Measurements from ENCODE around the gene PLAC8. TPM values are rescaled to one million over a fixed set of nuclear protein-coding genes. Genes with fewer than 3 reads are reported as not detected.

Gene PLAC8
- total and polyA plus RNA-seq, 2 of the 13 experiments (the other 11 are each of a cell fraction or from before 2014, with no cell fraction given) = 3.0 to 174 TPM

DNA sequence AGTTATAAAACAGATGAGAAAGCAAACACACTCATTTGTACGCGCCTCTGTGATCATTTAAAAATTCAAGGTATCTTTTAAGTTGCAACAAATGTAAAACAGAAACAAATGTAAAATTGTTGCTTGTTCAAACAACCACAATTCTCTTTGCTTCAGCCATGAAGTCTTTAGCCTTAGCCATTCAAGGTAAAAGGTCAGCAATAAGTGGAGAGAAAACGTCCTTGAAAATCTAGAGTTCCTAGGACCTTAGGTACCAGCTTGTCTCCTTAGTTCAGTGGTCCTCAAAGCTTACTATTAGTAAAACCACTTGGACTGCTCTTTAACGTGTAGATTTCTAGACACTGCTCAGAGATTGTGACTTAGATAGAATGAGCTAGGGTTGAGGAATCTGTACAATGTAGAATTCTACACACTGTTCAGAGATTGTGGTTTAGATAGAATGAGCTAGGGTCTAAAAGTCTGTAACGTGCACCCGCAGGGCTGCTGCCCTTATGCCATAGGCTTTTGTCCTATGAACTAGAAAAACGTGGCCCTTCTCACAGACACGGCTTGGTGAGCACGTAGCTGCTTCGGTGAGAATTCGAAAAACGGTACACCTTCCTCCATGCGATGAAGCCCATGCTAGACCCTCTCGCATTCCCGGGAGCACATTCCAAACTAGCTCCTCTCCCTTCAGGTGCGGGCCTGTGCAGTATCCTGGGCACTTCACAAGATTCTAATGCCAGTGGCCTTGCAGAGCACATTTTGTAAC, 1.7 kb downstream of the PLAC8 start (continued):
- no peak for TF ChIP-seq ZNF292 (CRISPR knock-in tag; IDR thresholded peaks at IDR 0.05; ENCODE audit: borderline replicate concordance, low read depth)
- TF ChIP-seq KMT2A (CRISPR knock-in tag; IDR thresholded peaks at IDR 0.05) = peak; percentile 59; the same call in 1 of the 2 replicates
- no peak for TF ChIP-seq HNRNPUL1 (IDR thresholded peaks at IDR 0.05; ENCODE audit: low read depth, low read length)
- TF ChIP-seq, protein P1, sequence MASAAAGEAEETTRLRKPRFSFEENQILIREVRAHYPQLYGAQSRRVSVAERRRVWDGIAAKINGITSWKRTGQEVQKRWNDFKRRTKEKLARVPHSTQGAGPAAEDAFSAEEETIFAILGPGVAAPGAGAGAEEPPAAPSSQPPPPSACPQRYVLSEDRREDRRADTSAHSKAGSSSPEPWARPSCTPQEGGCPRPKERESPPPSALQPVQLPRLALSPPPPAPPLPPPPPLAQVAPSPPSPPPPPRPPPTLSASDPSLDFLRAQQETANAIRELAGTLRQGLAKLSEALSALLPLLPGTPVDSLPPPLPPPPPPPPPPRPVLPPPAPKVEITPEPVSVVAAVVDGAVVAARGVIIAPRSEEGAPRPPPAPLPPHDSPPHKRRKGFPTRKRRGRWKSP (CRISPR knock-in tag; IDR thresholded peaks at IDR 0.05) = no peak
- TF ChIP-seq, protein P2, sequence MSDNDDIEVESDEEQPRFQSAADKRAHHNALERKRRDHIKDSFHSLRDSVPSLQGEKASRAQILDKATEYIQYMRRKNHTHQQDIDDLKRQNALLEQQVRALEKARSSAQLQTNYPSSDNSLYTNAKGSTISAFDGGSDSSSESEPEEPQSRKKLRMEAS (IDR thresholded peaks at IDR 0.05) = peak; percentile 52; the same call in 1 of the 2 replicates
- TF ChIP-seq SIX4 (CRISPR knock-in tag; IDR thresholded peaks at IDR 0.05) = no peak
- peak; percentile 12; the same call in 1 of the 2 replicates for TF ChIP-seq HOXA3 (CRISPR knock-in tag; IDR thresholded peaks at IDR 0.05)
- TF ChIP-seq, protein P3, sequence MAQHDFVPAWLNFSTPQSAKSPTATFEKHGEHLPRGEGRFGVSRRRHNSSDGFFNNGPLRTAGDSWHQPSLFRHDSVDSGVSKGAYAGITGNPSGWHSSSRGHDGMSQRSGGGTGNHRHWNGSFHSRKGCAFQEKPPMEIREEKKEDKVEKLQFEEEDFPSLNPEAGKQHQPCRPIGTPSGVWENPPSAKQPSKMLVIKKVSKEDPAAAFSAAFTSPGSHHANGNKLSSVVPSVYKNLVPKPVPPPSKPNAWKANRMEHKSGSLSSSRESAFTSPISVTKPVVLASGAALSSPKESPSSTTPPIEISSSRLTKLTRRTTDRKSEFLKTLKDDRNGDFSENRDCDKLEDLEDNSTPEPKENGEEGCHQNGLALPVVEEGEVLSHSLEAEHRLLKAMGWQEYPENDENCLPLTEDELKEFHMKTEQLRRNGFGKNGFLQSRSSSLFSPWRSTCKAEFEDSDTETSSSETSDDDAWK (CRISPR knock-in tag; IDR thresholded peaks at IDR 0.05) = no peak
- TF ChIP-seq ZMAT3 (CRISPR knock-in tag; conservative IDR thresholded peaks at IDR 0.05) = 0 out of 2 replicates have a peak, but pooled peaks have one; percentile 54
- TF ChIP-seq, protein P4, sequence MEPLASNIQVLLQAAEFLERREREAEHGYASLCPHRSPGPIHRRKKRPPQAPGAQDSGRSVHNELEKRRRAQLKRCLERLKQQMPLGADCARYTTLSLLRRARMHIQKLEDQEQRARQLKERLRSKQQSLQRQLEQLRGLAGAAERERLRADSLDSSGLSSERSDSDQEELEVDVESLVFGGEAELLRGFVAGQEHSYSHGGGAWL (CRISPR knock-in tag; IDR thresholded peaks at IDR 0.05) = no peak
- TF ChIP-seq RXRA (CRISPR knock-in tag; IDR thresholded peaks at IDR 0.05) = no peak
- no peak for TF ChIP-seq TAF15 (IDR thresholded peaks at IDR 0.05; ENCODE audit: low read depth, low read length, poor library complexity, severe bottlenecking)
- TF ChIP-seq POLR2AphosphoS5 (IDR thresholded peaks at IDR 0.05; ENCODE audit: low read depth, low read length) = peak; percentile 34
- TF ChIP-seq NCOA5 (CRISPR knock-in tag; IDR thresholded peaks at IDR 0.05) = no peak
- no peak for TF ChIP-seq SIX1 (CRISPR knock-in tag; IDR thresholded peaks at IDR 0.05; ENCODE audit: borderline replicate concordance)
- TF ChIP-seq, protein P5, sequence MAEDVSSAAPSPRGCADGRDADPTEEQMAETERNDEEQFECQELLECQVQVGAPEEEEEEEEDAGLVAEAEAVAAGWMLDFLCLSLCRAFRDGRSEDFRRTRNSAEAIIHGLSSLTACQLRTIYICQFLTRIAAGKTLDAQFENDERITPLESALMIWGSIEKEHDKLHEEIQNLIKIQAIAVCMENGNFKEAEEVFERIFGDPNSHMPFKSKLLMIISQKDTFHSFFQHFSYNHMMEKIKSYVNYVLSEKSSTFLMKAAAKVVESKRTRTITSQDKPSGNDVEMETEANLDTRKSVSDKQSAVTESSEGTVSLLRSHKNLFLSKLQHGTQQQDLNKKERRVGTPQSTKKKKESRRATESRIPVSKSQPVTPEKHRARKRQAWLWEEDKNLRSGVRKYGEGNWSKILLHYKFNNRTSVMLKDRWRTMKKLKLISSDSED (CRISPR knock-in tag; IDR thresholded peaks at IDR 0.05) = no peak
- TF ChIP-seq, protein P6, sequence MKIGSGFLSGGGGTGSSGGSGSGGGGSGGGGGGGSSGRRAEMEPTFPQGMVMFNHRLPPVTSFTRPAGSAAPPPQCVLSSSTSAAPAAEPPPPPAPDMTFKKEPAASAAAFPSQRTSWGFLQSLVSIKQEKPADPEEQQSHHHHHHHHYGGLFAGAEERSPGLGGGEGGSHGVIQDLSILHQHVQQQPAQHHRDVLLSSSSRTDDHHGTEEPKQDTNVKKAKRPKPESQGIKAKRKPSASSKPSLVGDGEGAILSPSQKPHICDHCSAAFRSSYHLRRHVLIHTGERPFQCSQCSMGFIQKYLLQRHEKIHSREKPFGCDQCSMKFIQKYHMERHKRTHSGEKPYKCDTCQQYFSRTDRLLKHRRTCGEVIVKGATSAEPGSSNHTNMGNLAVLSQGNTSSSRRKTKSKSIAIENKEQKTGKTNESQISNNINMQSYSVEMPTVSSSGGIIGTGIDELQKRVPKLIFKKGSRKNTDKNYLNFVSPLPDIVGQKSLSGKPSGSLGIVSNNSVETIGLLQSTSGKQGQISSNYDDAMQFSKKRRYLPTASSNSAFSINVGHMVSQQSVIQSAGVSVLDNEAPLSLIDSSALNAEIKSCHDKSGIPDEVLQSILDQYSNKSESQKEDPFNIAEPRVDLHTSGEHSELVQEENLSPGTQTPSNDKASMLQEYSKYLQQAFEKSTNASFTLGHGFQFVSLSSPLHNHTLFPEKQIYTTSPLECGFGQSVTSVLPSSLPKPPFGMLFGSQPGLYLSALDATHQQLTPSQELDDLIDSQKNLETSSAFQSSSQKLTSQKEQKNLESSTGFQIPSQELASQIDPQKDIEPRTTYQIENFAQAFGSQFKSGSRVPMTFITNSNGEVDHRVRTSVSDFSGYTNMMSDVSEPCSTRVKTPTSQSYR (CRISPR knock-in tag; IDR thresholded peaks at IDR 0.05; ENCODE audit: borderline replicate concordance) = no peak
- no peak for TF ChIP-seq ZNF781 (CRISPR knock-in tag; IDR thresholded peaks at IDR 0.05; ENCODE audit: borderline replicate concordance, not compliant biosample characterization)
- TF ChIP-seq TBX3 (IDR thresholded peaks at IDR 0.05; ENCODE audit: borderline replicate concordance) = no peak
- TF ChIP-seq, protein P7, sequence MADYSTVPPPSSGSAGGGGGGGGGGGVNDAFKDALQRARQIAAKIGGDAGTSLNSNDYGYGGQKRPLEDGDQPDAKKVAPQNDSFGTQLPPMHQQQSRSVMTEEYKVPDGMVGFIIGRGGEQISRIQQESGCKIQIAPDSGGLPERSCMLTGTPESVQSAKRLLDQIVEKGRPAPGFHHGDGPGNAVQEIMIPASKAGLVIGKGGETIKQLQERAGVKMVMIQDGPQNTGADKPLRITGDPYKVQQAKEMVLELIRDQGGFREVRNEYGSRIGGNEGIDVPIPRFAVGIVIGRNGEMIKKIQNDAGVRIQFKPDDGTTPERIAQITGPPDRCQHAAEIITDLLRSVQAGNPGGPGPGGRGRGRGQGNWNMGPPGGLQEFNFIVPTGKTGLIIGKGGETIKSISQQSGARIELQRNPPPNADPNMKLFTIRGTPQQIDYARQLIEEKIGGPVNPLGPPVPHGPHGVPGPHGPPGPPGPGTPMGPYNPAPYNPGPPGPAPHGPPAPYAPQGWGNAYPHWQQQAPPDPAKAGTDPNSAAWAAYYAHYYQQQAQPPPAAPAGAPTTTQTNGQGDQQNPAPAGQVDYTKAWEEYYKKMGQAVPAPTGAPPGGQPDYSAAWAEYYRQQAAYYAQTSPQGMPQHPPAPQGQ (CRISPR knock-in tag; IDR thresholded peaks at IDR 0.05; ENCODE audit: borderline replicate concordance) = no peak

Measured in HepG2 (cell line).